Muscle layer of duodenum (tissue), 2 donors: Measurements from ENCODE around the gene TERB2.

Experiments
- H3K27ac ChIP-seq: one replicate; pipeline ENCODE4 v1.7.0; 2013; ENCODE audit warnings: mild to moderate bottlenecking, low read length
- H3K27me3 ChIP-seq: one replicate; pipeline ENCODE4 v1.7.0; 2013; ENCODE audit warnings: low read depth, mild to moderate bottlenecking, control low read depth, low read length
- H3K36me3 ChIP-seq, 2 donors: one replicate each; pipeline ENCODE4 v1.7.0; 2013; ENCODE audit warnings: low read length in 2 of 2, control low read depth in 1 of 2, mild to moderate bottlenecking in 1 of 2; ENCODE audit not compliant: insufficient read depth in 2 of 2, control insufficient read depth in 1 of 2
- H3K4me1 ChIP-seq, 2 donors: one replicate each; pipeline ENCODE4 v1.7.0; 2013; ENCODE audit warnings: low read length in 2 of 2, mild to moderate bottlenecking in 2 of 2, control low read depth in 1 of 2, moderate library complexity in 1 of 2; ENCODE audit not compliant: insufficient read depth in 2 of 2, control insufficient read depth in 1 of 2
- H3K4me3 ChIP-seq, 2 donors: one replicate each; pipeline ENCODE4 v1.7.0; 2013; ENCODE audit warnings: low read length in 2 of 2, low read depth in 1 of 2, mild to moderate bottlenecking in 1 of 2
- H3K9me3 ChIP-seq, 2 donors: one replicate each; pipeline ENCODE4 v1.7.0; 2013; ENCODE audit warnings: low read length in 2 of 2, control low read depth in 1 of 2, mild to moderate bottlenecking in 1 of 2; ENCODE audit not compliant: control insufficient read depth in 1 of 2
- donor health status: healthy.

Gene TERB2

GRCh38 chr15:45027220-45027619 is 70.7 kb downstream of the TERB2 start:
- H3K9me3 ChIP-seq, result no peaks in the 10 kb centered on the region
- H3K4me1 ChIP-seq, result peaks cover 3 to 8% of the 10 kb centered on the region in 2 donors
- no peak overlapping the region for H3K27ac ChIP-seq
- H3K27me3 ChIP-seq, result no peaks in the 10 kb centered on the region
- peaks cover 0 to 7% of the 10 kb centered on the region in 2 donors for H3K36me3 ChIP-seq
- no peak overlapping the region for H3K4me3 ChIP-seq
